DMS153 treated with DMSO at 0.1 percent for 48 hours (cell line): ENCODE data around the gene SH2D4B.

Experiments
- DNase-seq: peaks from one replicate; lab custom pipeline; 2025; ENCODE audit not compliant: unreplicated experiment; lab: John Stamatoyannopoulos, UW

Gene SH2D4B

GRCh38 chr10:80537736-80538480 lies at the start of gene SH2D4B:
Gene SH2D4B (plus strand): TSS chr10:80537902. CDS start chr10:80538332, 430 bp downstream.
- DNase-seq: no peak

- DNase-seq: no peak
These were observed 49.1 kb upstream of the SH2D4B start for GRCh38 chr10:80488539-80489066.

- no peak for DNase-seq
These were observed 48.2 kb upstream of the SH2D4B start for GRCh38 chr10:80489371-80490112.

GRCh38 chr10:80491251-80492102 lies 46.2 kb upstream of the SH2D4B start:
- no peak for DNase-seq

GRCh38 chr10:80492848-80493521 lies 44.7 kb upstream of the SH2D4B start:
- DNase-seq: no peak

- no peak for DNase-seq
These were observed 44.1 kb upstream of the SH2D4B start for GRCh38 chr10:80493522-80494051.

- DNase-seq: no peak
These were observed 41.0 kb upstream of the SH2D4B start for GRCh38 chr10:80496555-80497172.

- DNase-seq: no peak
These were observed 40.3 kb upstream of the SH2D4B start for GRCh38 chr10:80497187-80498077.

GRCh38 chr10:80498078-80498832 lies 39.4 kb upstream of the SH2D4B start:
- DNase-seq: no peak

- no peak for DNase-seq
These were observed 38.6 kb upstream of the SH2D4B start for GRCh38 chr10:80498833-80499741.

GRCh38 chr10:80500572-80501380 lies 36.9 kb upstream of the SH2D4B start:
- DNase-seq: no peak

GRCh38 chr10:80501381-80501912 lies 36.3 kb upstream of the SH2D4B start:
- DNase-seq: no peak

GRCh38 chr10:80501913-80502521 lies 35.7 kb upstream of the SH2D4B start:
- no peak for DNase-seq

- no peak for DNase-seq
These were observed 34.8 kb upstream of the SH2D4B start for GRCh38 chr10:80502621-80503583.
